Heart left ventricle (tissue), 13 donors: ENCODE measurements around the gene TBL1XR1.

ENCODE experiments used
- CTCF ChIP-seq, 12 donors: fragments of 200-600 bp; sonication (generic) in 4 of 12; IDR thresholded peaks; one replicate each; pipeline versions ENCODE4 v1.5.0 to v1.8.0; 2018 to 2022; ENCODE audit warnings: antibody characterized with exemption in 12 of 12, mild to moderate bottlenecking in 5 of 12
- POLR2A ChIP-seq, 2 donors: fragments of 450-650 bp; IDR thresholded peaks; one replicate each; pipeline ENCODE4 v1.6.1; 2017; ENCODE audit warnings: antibody characterized with exemption in 2 of 2, mild to moderate bottlenecking in 2 of 2, moderate library complexity in 2 of 2
- donor health status: ischemic (EF 13 %, LVEDD 7.1; RV severe dilation, severe dysfunction).
- donor health status: DM: no; HTN: yes; CAD: no.
- donor health status: DM: no; HTN: no; CAD: no.
- donor health status: ischemic (EF 25% LVEDD 6.9; RV normal size, moderate dysfunction).
- donor health status: ischemic (EF 25% LVEDD 5.7; RV mildly dilated, moderate dysfunction).
- donor health status: ischemic (EF 35%, LVEDD 5.7; RV mildly dilated, moderate dysfunction).
- donor health status: nonischemic (EF 11% LVEDD 7.7; RV severe dilation, severe dysfunction).
- donor health status: DM: yes; HTN: yes; CAD: no.
- donor health status: PGD.
- donor health status: ischemic (EF 29% LVEDD 5.4; RV normal size, mild dysfunction).
- donor health status: nonischemic (EF 23%, LVEDD 6.1; RV moderate dilation, normal function).

GRCh38 chr3:177158461-177158860, 38.8 kb downstream of the TBL1XR1 start:
- TF ChIP-seq CTCF (IDR thresholded peaks at IDR 0.05), result no peak
- TF ChIP-seq POLR2A (IDR thresholded peaks at IDR 0.05), result no peak
